Measurements from ENCODE around the gene MAN1A1.
"Not testable (repeated sequence)": the region's sequence is repeated elsewhere in the genome, so short reads cannot be mapped to it uniquely, and the experiment has no call there.

MAN1A1 gene

DNA sequence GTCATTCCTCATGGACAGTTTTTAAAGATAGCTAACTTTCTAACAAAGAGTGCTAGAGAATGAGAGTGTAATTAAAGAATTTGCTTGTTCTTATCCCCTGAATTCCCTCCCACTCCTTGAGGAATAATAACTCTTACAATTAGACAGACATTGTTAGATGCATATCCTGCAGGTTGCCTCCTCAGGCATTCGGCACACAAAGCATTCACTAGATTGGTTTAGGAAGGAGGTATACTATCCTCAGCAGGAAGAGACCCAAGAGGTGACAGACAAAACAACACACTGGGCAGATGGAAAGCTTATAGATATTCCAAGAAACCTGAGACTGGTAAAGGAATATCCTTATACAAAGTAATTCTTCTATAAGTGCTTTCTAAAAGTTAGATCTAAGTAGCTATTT lies 162.0 kb downstream of the MAN1A1 start:
- no peak for DNase-seq

DNA sequence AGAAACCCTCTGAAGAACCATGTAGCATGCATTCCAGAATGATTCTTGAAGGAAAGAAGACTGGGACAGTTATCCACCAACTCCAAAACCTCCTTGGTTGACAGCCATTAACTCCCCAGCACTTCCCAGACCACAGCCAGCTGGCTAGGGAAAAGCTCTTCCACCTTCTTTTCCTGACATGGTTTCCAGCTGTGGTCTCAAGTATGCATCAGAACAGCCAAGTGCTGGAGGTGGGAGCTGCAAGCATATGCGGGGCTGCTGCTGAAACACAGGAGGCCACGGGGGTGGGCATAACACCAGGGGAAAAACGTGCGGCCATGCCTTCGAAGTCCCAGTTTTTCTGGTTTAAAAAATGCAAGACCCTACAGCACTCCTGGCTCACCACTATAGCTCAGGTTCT lies 163.1 kb downstream of the MAN1A1 start:
- DNase-seq, result no peak

DNA sequence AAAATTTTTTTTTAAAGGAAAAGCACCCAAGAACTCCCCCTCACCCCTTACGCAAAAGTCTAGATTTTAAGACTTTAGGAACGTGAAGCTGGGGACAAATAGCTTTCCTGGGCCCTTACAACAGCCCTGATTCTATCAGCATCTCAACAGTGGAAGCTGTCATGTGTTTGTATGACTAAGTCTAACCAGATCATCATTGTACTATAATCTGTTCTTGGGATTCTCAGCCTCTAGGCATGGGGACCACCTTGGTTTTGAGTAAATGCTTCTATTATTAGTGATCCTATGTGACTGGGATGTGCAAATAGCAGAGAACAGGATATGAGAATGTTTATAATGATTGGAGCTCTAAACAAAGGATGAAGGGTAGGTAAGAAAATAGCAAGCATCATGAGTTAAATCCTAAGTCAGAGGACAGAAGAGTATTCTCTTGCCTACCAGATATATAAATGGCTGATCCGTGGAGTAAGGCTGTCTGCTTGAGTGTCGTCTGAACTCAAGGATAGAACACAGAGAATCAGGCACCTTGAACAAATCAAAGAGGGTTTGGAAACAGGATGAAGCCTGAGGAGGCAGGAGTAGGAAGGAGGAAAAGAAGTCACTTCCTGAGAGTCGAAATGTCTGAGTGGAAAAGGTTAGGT lies 165.4 kb downstream of the MAN1A1 start:
- no peak for DNase-seq

DNA sequence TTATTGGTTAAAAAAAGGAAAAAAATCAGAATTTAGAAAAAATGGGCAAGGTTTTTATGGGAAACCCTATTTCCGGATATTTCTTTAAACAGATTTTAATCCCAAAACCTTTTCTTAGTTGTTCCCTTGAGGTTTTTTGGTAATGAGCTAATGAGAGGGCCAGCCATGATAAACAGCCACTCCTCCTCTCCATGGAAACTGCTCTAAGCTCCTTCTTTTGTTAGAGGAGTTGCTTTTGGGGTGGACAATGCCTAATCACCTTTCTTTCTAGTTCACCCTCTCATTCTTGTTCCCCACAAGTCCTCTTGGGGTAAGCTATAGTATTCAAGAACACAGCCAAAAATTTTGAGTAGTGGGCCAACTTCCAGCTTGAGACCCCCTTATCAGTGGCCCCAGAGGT lies 166.1 kb downstream of the MAN1A1 start:
- DNase-seq, result no peak

DNA sequence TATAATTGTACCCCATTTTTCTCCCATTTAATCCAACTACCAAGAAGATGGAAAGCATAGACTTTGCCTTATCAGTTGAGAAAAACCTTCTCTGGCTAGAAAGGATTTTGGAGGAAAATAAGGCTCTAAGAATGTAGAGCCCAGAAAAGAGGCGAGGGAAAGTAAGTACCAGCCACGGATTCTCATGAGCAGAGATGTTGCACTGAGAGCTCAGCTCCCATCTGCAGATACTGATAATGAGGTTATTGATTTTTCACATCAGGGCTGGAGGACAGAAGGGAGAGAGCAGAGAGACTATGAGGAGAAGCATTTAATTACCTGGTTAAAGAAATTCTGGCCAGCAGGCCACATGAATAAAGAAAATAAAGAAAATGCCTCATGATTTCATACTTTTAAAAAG lies 166.7 kb downstream of the MAN1A1 start:
- no peak for DNase-seq

DNA sequence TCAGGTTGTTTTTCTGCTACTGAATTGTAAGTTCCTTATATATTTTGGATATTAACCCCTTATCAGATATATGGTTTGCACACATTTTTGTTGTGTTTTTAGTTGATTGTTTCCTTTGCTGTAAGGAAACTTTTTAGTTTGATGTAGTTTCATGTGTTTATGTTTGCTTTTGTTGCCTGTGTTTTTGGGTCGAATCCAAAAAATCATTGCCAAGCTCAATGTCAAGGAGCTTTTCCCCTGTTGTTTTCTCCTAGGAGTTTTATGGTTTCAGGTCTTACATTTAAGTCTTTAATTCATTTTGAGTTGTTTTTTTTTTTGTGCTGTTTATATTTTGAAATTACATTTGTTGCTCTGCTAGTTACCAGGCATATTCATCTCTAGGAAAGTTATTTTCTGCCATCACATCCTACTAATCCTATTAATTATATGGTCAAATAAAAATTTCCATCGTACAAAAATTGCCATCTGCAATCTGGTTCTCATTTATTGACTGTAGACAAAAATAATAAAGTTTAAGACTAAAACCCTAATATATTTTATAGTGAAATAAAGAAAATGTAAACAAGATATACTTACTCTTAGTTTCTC lies 167.3 kb downstream of the MAN1A1 start:
- DNase-seq, result no peak

DNA sequence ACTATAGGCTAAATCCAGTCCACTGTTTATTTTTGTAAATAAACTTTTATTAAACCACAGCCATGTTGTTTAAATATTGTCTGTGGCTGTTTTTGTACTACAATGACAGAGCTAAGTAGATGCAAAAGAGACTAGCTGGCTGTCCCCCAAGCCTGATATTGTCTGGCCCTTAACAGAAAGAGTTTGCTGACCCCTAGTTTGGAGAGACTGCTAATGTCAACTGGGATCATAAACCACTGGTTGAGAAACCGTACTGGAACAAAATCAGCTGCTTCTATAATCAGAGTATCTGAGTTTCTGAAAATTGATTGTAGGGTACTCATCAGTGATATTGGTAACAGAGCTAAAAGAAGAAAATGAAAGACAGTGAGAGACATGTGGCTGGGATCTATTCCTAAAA lies 168.5 kb downstream of the MAN1A1 start:
- no peak for DNase-seq

DNA sequence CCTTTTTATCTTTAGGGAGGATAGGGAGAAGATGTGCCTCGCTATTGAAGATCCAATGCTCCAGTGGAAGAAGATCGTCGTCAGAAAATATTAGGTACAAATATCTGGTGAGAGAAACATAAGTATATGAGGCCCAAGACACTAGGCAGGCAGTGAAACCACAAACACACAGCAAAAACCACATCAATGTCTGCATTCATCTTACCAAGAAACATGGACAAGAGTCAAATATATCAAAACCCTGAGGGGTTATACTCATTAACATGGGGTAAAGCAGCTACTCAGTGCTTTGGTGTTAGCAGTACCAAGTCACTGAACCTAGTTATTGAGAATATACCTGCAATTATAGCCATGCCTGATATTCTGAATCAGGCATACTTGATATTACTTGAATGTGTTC lies 169.7 kb downstream of the MAN1A1 start:
- no peak for DNase-seq

DNA sequence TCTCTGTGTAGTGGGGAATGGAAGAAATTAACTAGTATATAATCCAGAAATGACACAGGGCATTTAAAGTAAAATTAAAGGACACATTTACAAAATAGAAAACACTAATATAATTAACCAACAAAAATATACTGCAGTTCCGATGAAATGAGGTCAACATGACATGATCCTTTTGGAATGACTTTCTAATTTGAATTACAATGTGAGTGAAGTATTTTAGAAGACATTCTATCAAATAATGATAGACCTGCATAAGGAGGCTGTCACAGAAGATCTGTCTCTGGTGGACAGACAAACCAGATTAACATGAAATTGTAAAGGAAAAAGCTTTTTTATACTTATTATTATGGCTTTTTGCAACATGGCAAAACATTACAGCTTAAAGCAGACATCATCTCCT lies 170.5 kb downstream of the MAN1A1 start:
- no peak for DNase-seq

DNA sequence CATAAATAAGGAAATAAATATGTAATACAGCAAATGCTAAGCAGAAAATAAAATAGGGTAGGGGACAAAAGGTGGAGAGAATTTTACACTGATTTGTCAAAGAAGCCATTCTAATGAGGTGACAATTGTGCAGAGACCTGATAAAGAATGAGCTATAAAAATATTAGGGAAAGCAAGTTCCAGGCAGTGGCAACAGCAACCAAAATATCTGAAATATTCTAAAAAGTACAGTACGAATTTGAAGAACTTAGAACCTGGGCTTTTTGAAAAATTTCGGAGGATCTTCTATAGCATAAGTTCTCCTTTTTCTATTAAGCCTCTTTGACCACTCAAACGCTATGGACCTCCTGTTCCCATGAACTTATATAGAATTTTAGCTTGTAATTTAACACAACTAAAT lies 173.1 kb downstream of the MAN1A1 start:
- DNase-seq, result no peak

DNA sequence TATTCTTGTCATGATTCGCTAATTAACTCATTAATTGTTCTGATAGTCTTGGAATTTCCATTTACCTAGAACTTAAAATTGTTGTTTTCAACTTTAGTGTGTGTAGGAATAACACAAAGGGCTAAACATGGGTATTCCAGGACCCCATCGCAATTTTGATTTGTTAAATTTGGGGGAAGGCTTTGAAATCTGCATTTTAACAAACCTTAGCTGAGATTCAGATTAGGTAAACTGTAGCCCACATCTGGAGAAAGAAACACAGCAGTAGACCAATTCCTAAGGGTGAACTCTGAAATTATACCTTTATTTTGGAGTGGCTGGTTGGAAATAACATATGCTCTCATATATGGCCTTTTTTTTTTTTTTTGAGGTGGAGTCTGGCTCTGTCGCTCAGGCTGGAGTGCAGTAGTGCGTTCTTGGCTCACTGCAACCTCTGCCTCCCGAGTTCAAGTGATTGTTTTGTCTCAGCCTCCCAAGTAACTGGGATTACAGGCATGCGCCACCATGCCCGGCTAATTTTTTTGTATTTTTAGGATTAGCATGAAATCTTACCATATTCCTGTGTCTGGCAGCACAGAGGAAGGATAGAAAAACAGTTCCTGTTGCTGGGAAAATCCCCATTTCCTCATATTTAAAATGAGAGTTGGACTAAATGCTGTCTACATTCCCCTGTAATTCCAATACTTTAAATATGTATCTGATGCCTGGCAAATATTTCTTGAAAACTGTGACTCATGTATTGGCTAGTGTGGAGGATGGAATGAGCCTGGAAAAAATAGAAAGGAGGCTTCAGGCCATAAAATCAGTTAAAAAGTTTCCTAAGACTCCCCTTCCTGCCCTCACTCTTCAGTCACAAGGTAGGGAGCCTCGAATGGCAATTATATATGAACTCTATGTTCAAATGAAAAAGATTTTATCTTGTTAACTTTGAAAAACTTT lies 174.4 kb downstream of the MAN1A1 start:
- DNase-seq, result no peak

DNA sequence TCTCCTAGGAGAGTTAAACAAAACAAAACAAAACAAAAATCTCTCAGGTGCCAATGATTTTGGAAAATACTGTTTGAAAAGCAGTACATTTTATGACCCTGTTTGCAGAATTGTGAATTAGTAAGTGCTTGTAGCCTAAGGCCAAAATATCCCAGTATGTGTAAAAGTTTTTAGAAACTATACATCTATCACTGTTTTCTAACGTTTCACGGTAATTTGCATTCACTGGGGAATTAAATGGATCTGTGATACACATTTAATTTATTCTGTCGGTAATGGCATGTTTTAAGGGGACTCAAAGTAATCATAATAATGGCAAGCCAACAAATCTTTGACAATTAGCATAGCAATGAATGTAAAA lies 175.5 kb downstream of the MAN1A1 start:
- DNase-seq, result no peak

DNA sequence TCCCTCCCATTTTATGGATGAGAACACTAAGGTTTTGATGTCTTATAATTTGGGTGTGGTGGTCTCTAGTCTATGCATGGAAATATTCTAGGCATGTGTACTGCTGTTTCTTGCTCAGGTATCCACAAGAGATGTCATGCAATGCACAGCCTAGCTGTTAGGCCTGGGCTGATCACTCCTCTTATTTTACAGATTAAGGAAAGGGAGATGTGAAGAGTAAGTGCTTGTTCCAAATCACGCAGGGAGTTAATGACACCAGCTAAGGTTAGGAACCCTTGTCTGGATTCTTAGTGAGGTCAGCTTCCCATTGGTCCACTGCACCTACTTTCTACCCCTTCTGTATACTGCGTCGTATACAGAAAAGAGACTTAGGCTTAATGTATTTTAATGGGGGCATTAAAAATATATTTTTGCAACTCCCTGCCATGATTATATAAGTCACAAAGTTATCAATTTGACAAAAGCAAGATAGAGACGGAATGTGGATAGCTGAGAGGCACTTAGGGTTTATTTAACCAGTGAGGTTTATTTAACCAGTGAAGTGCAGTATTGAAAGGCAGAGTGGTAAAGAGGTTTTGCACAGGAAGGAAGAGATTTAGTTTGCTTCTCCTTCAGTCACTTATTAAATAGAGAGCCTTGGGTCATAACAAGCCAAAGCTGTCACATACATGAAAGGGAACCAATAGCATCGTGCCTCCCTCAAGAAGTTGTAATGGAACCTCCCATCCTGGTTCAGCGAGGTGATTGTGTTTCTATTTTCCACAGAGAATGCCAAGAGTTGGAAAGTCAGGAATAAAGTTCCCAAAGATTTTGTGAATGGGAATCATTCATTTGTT lies 176.1 kb downstream of the MAN1A1 start:
- no peak for DNase-seq

DNA sequence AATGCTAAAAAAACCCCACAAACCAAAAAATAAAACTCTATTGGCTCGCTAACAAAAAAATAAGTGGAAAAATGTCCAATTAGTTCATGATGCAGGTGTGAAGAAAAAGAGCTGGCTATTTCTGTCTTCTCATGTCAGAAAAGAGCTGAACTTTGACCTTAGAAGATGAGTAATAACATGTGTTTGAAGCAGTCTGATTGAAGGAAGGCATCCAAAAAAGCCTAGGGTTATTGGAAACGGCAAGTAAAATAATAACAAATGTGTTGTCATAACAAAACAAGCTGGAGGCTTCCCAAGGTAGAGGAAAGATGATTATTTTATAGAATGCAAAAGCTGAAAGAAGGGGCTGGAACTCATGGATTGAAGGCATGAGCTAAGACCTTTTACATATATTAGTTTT lies 176.7 kb downstream of the MAN1A1 start:
- no peak for DNase-seq

DNA sequence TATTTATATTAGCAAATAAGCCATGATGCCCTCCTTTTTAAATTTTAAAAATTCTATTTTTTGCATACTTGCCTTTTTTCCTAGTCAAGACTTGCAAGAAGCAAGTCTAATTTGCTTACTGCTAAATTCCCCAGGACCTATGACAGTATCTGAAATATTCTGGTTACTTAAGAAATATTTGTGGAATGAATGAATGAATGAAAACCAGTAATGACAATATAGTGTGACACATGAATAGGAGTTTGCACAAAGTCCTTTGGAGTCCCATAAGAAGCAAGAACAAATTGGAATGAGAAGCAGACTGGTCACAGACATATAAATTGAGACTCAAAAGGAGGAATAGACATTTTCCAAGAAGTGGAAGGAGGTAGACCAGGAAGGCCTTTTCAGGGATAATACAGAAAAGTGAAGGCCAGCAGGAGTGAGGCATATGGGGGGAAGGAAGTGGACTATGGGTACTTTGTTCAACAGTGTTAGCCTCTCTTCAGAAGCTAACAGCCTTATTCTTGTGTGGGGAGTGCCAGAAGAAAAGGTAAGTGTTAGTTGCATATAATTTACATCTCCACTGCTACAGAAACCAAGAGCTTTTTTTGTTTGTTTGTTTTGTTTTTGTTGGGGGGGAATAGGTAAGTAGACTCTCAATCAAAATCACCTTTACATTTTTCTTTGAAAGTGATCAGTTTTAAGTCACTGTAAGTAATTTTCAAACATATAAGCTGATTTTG lies 177.5 kb downstream of the MAN1A1 start:
- DNase-seq, result no peak

DNA sequence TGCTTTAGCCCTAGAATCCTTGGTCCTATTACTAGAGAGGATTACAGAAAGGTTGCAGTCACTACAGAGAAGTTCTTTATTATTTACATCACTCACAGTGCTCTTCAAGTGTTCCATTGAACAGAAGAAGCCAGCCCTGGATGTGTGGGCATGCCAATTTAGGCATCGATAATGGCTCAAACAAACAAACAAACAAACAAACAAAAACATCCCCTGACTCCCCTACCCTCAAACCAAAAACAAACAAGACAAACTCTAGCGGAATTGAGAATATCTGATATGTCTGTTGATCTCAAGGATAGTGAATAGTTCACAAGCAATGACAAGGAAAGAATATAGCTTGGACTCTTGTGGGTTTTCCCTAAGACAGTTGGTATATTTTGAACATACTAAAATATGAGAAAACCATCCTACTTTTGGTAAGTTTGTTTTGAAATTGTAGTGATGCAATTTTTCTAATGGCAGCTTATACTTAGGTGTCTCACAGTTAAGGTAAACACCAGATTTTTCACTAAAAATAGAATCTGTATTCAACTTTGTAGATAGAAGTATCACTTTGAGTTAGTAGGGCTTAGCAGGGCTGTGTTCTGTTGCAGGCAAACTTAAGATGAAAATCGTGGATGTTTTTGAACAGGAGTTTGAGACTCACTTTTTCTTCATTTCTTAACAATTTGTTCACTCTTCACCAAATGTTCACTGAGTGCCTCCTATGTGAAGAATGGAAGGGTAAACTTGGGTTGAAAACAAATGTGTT lies 178.3 kb downstream of the MAN1A1 start:
- DNase-seq, result no peak

DNA sequence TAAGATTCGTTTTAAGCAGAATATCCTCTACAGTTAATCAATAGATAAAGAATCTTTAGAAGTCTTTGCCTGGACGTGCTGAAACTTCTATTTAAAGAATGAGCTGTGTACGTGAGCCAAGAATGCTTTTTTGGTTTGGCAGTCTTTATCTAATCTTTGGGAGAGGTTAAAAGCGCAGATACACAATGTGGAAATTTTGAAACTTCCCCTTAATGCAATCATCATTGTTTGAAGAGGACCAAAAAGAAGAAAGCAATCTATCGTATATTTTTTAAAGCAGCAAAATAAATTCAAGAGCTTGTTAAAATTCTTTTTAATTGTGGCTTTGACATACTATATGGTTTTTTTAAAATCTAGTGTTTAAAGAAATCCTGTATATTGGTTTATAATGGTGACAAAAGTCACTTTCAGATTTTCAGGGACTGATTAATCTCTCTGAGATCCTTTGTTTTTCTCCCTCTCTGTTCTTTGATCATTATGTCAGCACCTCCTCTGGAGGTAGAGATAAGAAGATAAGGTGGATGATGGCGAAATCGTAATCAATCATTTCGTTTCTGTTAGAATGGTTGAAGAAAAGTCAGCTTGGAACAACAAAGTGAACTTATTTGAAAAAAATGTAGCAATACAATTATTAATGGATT lies 179.0 kb downstream of the MAN1A1 start:
- no peak for DNase-seq

DNA sequence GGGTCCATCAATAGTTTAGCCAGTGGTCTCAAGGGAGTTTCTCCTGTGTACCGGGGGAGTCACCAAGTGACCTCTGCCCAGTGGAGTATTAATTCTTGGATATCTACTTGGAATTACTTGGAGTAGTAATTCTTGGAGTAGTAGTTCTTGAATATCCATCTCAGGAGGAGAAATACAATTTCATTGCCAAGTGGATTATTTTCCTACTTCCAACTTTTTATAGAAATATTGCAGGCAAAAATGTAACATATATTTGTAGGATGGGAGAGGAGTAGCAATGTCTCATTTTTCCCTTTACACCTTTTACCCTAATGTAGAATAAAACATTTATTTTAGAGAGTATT lies 179.5 kb downstream of the MAN1A1 start:
- no peak for DNase-seq

DNA sequence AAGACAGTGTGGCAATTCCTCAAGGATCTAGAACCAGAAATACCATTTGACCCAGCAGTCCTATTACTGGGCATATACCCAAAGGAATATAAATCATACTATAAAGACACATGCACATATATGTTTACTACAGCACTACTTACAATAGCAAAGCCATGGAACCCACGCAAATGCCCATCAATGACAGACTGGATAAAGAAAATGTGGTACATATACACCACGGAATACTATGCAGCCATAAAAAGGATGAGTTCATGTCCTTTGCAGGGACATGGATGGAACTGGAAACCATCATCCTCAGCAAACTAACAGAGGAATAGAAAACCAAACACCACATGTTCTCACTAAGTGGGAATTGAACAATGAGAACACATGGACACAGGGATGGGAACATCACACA lies 180.2 kb downstream of the MAN1A1 start:
- DNase-seq, result not testable (repeated sequence)

DNA sequence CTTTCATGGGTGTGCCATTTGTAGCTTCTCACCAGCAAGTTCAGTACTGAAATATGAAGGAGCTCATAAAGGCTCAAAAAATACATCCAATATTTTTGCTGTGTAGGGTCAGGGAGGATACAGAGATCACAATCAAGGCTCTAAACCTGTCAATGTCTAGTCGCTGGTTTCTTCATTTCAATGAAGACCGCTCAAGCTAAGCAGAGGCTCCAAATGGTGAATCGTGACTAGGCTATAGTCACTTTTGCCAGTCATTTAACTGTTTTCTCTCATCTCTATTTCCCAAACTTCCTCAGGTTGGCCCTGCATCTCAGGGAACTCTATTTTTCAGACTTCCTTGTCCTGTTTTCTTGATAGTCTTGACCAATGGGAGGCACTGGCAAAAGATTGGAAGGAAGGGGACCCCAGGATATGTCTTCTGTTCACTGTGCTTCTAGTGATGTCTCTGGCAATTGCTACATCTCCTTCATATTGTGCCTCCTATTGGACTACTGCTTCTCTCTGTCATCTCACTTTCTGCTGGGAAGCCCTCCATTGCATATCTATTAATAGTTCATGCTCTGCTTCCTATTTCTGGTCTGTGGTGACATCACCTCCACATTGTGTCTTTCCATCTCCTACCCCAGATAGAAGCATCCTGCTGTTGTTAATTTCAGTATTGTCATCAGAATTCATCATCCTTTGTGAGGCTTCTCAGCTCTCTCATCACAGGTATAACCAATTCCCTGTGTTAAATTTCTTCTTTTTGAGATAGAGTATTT lies 183.4 kb downstream of the MAN1A1 start:
- no peak for DNase-seq

DNA sequence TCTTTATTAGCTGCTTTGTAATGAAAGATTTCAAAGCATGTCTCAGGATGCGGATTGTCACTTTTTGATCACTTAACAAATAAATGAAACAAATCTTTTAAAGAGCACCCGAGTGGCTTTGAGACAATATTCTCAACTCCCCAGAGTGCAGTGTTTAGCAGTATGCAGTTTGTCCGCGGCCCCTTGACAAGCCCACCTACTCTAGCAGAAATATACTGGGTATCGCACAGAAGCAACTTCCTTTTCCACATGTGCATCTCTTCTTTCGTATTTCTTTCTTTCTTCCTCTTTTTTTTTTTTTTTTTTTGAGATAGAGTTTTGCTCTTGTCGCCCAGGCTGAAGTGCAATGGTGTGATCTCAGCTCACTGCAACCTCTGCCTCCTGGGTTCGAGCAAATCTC lies 186.6 kb downstream of the MAN1A1 start:
- no peak for DNase-seq

Measured in NCI-H1417 treated with DMSO at 0.1 percent for 48 hours (cell line).